ENCODE measurements around the gene FEZF2.

FEZF2 gene

GRCh38 chr3:62329971-62330370 lies 43.4 kb downstream of the FEZF2 start:
- no peak for DNase-seq (ENCODE audit: low read depth, low spot score)

- DNase-seq (ENCODE audit: low read depth, low spot score): no peak
These were observed 47.5 kb downstream of the FEZF2 start for GRCh38 chr3:62325896-62326295.

- no peak for DNase-seq (ENCODE audit: low read depth, low spot score)
These were observed 50.1 kb downstream of the FEZF2 start for GRCh38 chr3:62323241-62323640.
